Measurements from ENCODE around the gene RFC5.

Gene RFC5

GRCh38 chr12:118036672-118037411 lies 20.3 kb downstream of the RFC5 start:
- Histone ChIP-seq H3K9ac (ENCODE audit: low read length) (no peak overlapping the region), H3K36me3 (ENCODE audit: control insufficient read depth, insufficient read depth, low read length) (peaks cover 22% of the 10 kb centered on the region), H3K4me1 (ENCODE audit: control insufficient read depth, insufficient read depth, low read length) (peaks cover 6% of the 10 kb centered on the region)

GRCh38 chr12:118038137-118038536 lies 21.6 kb downstream of the RFC5 start:
- no peaks in the 10 kb centered on the region for H3K27me3 ChIP-seq (ENCODE audit: control insufficient read depth, insufficient read depth, low read length)
- H3K36me3 ChIP-seq (ENCODE audit: control insufficient read depth, insufficient read depth, low read length): peaks cover 29% of the 10 kb centered on the region
- no peaks in the 10 kb centered on the region for H3K9me3 ChIP-seq (ENCODE audit: control insufficient read depth, low read length)
- H3K4me1 ChIP-seq (ENCODE audit: control insufficient read depth, insufficient read depth, low read length): peaks cover 6% of the 10 kb centered on the region
- H3K4me3 ChIP-seq (ENCODE audit: low read length): no peak overlapping the region
- H3K9ac ChIP-seq (ENCODE audit: low read length): no peak overlapping the region

More at GRCh38 chr12:118036672-118037411, 20.3 kb downstream of the RFC5 start:
- Histone ChIP-seq H3K27me3 (ENCODE audit: control insufficient read depth, insufficient read depth, low read length) (no peaks in the 10 kb centered on the region), H3K4me3 (ENCODE audit: low read length) (no peak overlapping the region), H3K9me3 (ENCODE audit: control insufficient read depth, low read length) (no peaks in the 10 kb centered on the region)

- peaks cover 26% of the 10 kb centered on the region for H3K36me3 ChIP-seq (ENCODE audit: control insufficient read depth, insufficient read depth, low read length)
- no peaks in the 10 kb centered on the region for H3K27me3 ChIP-seq (ENCODE audit: control insufficient read depth, insufficient read depth, low read length)
- no peaks in the 10 kb centered on the region for H3K9me3 ChIP-seq (ENCODE audit: control insufficient read depth, low read length)
- no peak overlapping the region for H3K9ac ChIP-seq (ENCODE audit: low read length)
- no peaks in the 10 kb centered on the region for H3K4me1 ChIP-seq (ENCODE audit: control insufficient read depth, insufficient read depth, low read length)
- no peak overlapping the region for H3K4me3 ChIP-seq (ENCODE audit: low read length)
Observed at GRCh38 chr12:118042091-118042490, 25.6 kb downstream of the RFC5 start.

DNA sequence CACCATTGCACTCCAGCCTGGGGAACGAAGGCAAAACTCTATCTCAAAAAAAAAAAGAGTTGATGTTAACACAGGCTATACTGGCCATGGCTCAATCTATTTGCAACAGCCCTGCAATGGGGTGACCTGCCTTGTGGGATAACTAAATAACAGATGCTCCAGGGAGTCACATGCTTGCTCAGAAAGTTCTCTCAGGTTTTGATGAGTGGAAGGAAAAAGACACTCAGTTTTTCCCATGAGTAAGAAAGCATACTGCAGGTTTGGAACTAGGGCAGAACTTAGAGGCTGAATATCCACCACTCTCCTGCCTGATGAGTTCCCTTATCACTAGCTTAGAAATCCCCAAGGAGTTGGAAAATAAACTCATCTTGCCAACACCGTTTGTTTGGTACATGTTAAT lies 27.6 kb downstream of the RFC5 start:
- Histone ChIP-seq H3K36me3 (ENCODE audit: control insufficient read depth, insufficient read depth, low read length) (peaks cover 26% of the 10 kb centered on the region), H3K27me3 (ENCODE audit: control insufficient read depth, insufficient read depth, low read length) (no peaks in the 10 kb centered on the region), H3K9ac (ENCODE audit: low read length) (no peak overlapping the region), H3K4me1 (ENCODE audit: control insufficient read depth, insufficient read depth, low read length) (no peaks in the 10 kb centered on the region), H3K9me3 (ENCODE audit: control insufficient read depth, low read length) (no peaks in the 10 kb centered on the region), H3K4me3 (ENCODE audit: low read length) (no peak overlapping the region)

- Histone ChIP-seq H3K4me1 (ENCODE audit: control insufficient read depth, insufficient read depth, low read length) (no peaks in the 10 kb centered on the region), H3K9me3 (ENCODE audit: control insufficient read depth, low read length) (no peaks in the 10 kb centered on the region), H3K9ac (ENCODE audit: low read length) (no peak overlapping the region), H3K36me3 (ENCODE audit: control insufficient read depth, insufficient read depth, low read length) (peaks cover 26% of the 10 kb centered on the region), H3K27me3 (ENCODE audit: control insufficient read depth, insufficient read depth, low read length) (no peaks in the 10 kb centered on the region), H3K4me3 (ENCODE audit: low read length) (no peak overlapping the region)
Observed at GRCh38 chr12:118044577-118044976, 28.1 kb downstream of the RFC5 start.

- Histone ChIP-seq H3K9ac (ENCODE audit: low read length) (no peak overlapping the region), H3K36me3 (ENCODE audit: control insufficient read depth, insufficient read depth, low read length) (peaks cover 17% of the 10 kb centered on the region), H3K9me3 (ENCODE audit: control insufficient read depth, low read length) (no peaks in the 10 kb centered on the region), H3K4me1 (ENCODE audit: control insufficient read depth, insufficient read depth, low read length) (peaks cover 1% of the 10 kb centered on the region), H3K4me3 (ENCODE audit: low read length) (no peak overlapping the region), H3K27me3 (ENCODE audit: control insufficient read depth, insufficient read depth, low read length) (no peaks in the 10 kb centered on the region)
Observed at GRCh38 chr12:118046430-118046829, 29.9 kb downstream of the RFC5 start.

- Histone ChIP-seq H3K36me3 (ENCODE audit: control insufficient read depth, insufficient read depth, low read length) (no peaks in the 10 kb centered on the region), H3K4me3 (ENCODE audit: low read length) (no peak overlapping the region), H3K27me3 (ENCODE audit: control insufficient read depth, insufficient read depth, low read length) (no peaks in the 10 kb centered on the region), H3K9ac (ENCODE audit: low read length) (no peak overlapping the region), H3K9me3 (ENCODE audit: control insufficient read depth, low read length) (no peaks in the 10 kb centered on the region), H3K4me1 (ENCODE audit: control insufficient read depth, insufficient read depth, low read length) (peaks cover 34% of the 10 kb centered on the region)
Observed at GRCh38 chr12:118050972-118051910, 34.7 kb downstream of the RFC5 start.

GRCh38 chr12:118052324-118053070 lies 36.0 kb downstream of the RFC5 start:
- Histone ChIP-seq H3K36me3 (ENCODE audit: control insufficient read depth, insufficient read depth, low read length) (no peaks in the 10 kb centered on the region), H3K9me3 (ENCODE audit: control insufficient read depth, low read length) (no peaks in the 10 kb centered on the region), H3K9ac (ENCODE audit: low read length) (peak overlapping the region; percentile 42), H3K4me3 (ENCODE audit: low read length) (no peak overlapping the region), H3K27me3 (ENCODE audit: control insufficient read depth, insufficient read depth, low read length) (no peaks in the 10 kb centered on the region), H3K4me1 (ENCODE audit: control insufficient read depth, insufficient read depth, low read length) (peaks cover 44% of the 10 kb centered on the region)

DNA sequence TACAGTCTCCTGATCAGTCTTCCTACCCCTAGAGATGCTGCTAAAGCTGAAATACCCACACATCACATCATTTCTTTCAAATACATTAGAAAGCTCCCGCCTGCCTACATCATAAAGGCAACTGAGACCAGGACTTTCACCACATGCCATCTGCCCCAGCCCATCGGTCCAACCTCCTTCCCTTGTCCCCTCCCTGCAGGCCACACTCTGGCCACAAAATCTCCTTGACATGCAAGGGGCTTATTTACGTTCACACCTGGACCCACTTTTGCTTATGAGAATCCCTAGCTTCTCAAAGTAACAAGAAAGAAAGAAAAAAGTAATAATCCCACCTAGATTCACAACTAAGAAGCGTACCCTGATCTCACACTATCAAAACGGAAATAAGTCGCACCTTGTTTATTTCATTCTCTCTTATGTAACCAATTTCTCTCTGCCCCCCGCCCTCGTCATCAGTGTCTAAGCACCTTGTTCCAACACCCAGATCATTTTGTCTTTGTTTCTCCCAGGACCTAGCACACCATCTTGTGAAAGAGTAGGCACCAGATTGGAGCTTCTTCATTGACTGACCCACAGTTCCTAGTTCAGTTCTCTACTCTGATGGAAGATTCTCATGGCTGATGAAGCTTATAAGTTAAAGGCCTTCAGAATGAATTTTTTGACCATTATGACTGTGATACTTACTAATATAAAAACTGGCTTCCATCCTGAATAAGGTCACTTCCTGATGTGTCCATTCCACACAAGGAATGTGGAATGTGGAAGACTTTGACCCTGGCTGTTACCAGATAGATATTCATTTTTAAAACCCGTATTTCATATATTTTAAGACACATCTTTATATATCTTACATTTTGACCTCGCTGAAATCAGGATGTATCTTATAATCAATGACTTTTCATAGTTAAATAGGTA lies 36.8 kb downstream of the RFC5 start:
- Histone ChIP-seq H3K27me3 (ENCODE audit: control insufficient read depth, insufficient read depth, low read length) (no peaks in the 10 kb centered on the region), H3K36me3 (ENCODE audit: control insufficient read depth, insufficient read depth, low read length) (no peaks in the 10 kb centered on the region), H3K9me3 (ENCODE audit: control insufficient read depth, low read length) (no peaks in the 10 kb centered on the region), H3K4me1 (ENCODE audit: control insufficient read depth, insufficient read depth, low read length) (peaks cover 48% of the 10 kb centered on the region), H3K4me3 (ENCODE audit: low read length) (peak overlapping the region; percentile 6), H3K9ac (ENCODE audit: low read length) (peak overlapping the region; percentile 2)

DNA sequence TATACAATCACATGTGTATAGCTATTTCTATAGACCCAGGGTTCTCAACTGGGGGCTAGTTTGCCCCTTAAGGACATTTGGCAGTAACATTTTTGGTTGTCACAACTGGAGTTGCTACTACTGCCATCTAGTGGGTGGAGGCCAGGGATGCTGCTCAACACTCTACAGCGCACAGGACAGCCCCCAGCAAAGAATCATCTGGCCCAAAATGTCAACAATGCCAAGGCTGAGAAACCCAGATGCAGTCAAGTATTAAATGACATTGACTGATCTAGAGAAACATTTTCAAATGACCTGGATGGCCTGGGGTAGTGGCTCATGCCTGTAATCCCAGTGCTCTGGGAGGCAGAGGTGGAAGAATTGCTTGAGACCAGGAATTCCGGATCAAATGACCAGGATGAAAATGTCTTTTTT lies 38.6 kb downstream of the RFC5 start:
- no peak overlapping the region for H3K9ac ChIP-seq (ENCODE audit: low read length)
- H3K9me3 ChIP-seq (ENCODE audit: control insufficient read depth, low read length): no peaks in the 10 kb centered on the region
- H3K27me3 ChIP-seq (ENCODE audit: control insufficient read depth, insufficient read depth, low read length): no peaks in the 10 kb centered on the region
- peaks cover 66% of the 10 kb centered on the region for H3K4me1 ChIP-seq (ENCODE audit: control insufficient read depth, insufficient read depth, low read length)
- no peaks in the 10 kb centered on the region for H3K36me3 ChIP-seq (ENCODE audit: control insufficient read depth, insufficient read depth, low read length)
- no peak overlapping the region for H3K4me3 ChIP-seq (ENCODE audit: low read length)

Data from mucosa of stomach (tissue), 1 donor.